ENCODE data around the gene PRRC2B.
"Not testable (repeated sequence)": the region's sequence is repeated elsewhere in the genome, so short reads cannot be mapped to it uniquely, and the experiment has no call there.

Gene PRRC2B

GRCh38 chr9:131511416-131511815 lies 117.5 kb downstream of the PRRC2B start:
- no peak overlapping the region for H3K4me3 ChIP-seq (ENCODE audit: control insufficient read depth, low read depth, low read length)
- TF ChIP-seq CTCF (conservative IDR thresholded peaks at IDR 0.05; ENCODE audit: control insufficient read depth, insufficient read depth, low read depth, low read length), result no peak
- DNase-seq (ENCODE audit: low read depth), result no peak

DNA sequence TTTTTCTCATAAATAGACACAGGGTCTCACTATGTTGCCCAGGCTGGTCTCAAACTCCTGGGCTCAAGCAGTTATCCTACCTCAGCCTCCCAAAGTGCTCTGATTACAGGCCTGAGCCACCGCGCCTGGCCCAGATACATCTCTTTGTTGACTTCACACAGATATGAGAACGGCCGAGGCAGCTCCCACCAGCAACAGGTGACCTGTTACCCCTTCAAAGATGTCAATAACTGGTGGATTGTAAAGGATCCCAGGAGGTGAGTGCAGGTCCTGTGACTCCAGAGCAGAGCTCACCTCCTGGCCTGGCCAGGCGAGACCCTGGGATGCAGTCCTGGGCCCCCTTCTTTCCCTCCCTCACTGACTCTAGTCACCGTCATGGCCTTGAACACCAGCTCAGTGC lies 118.0 kb downstream of the PRRC2B start:
- no peak for TF ChIP-seq CTCF (conservative IDR thresholded peaks at IDR 0.05; ENCODE audit: control insufficient read depth, insufficient read depth, low read depth, low read length)
- no peak for DNase-seq (ENCODE audit: low read depth)
- no peak overlapping the region for H3K4me3 ChIP-seq (ENCODE audit: control insufficient read depth, low read depth, low read length)

DNA sequence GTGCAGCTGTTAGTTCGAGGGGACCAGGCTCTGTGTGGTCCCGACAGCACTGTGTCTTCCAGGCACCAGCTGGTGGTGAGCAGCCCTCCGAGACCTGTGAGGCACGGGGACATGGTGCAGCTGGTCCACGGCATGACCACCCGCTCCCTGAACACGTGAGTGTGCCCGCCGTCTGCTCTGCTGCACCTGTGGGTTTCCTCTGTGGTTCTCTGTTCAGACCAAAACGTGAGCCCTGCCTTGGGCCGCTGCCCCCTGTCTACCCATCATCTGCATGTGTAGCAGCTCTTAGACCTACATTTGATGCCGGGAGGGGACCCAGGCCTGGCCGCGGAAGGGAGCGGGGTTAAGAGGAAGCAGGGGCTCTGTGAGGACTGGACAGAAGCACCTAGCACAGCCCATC lies 119.3 kb downstream of the PRRC2B start:
- H3K4me3 ChIP-seq (ENCODE audit: control insufficient read depth, low read depth, low read length), result no peak overlapping the region
- no peak for DNase-seq (ENCODE audit: low read depth)
- no peak for TF ChIP-seq CTCF (conservative IDR thresholded peaks at IDR 0.05; ENCODE audit: control insufficient read depth, insufficient read depth, low read depth, low read length)

DNA sequence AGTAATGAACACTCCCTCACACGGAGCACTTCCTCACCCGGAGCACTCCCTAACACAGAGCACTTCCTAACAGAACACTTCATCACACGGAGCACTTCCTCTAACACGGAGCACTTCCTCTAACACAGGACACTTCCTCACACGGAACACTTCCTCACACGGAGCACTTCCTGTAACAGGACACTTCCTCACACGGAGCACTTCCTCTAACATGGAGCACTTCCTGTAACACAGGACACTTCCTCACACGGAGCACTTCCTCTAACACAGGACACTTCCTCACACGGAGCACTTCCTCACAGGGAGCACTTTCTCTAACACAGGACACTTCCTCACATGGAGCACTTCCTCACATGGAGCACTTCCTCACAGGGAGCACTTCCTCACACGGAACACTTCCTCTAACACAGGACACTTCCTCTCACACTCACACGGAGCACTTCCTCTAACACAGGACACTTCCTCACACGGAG lies 121.7 kb downstream of the PRRC2B start:
- not testable (repeated sequence) for DNase-seq (ENCODE audit: low read depth); H3K4me3 ChIP-seq (ENCODE audit: control insufficient read depth, low read depth, low read length)

- no peak for DNase-seq (ENCODE audit: low read depth)
- TF ChIP-seq CTCF (conservative IDR thresholded peaks at IDR 0.05; ENCODE audit: control insufficient read depth, insufficient read depth, low read depth, low read length), result no peak
- H3K4me3 ChIP-seq (ENCODE audit: control insufficient read depth, low read depth, low read length), result no peak overlapping the region
Observed at GRCh38 chr9:131516100-131516499, 122.2 kb downstream of the PRRC2B start.

DNA sequence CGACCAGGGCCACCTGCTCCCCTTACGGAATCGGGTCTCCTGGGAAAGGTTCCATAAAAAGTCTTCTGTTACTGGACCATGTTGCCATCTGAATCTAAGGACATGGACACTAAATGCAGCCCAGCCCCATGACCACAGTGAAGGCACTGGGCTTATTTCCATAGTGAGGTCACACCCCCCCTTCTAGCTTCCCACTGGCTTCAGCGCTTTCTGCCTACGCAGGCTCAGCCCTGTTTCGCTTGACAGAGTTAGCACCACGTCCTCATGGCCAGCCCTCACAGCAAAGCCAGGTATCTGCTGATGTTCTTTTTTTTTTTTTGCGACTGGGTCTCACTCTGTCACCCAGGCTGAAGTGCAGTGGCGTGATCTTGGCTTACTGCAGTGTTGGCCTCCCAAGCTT lies 123.0 kb downstream of the PRRC2B start:
- DNase-seq (ENCODE audit: low read depth), result no peak
- H3K4me3 ChIP-seq (ENCODE audit: control insufficient read depth, low read depth, low read length), result no peak overlapping the region
- no peak for TF ChIP-seq CTCF (conservative IDR thresholded peaks at IDR 0.05; ENCODE audit: control insufficient read depth, insufficient read depth, low read depth, low read length)

- DNase-seq (ENCODE audit: low read depth), result no peak
- no peak for TF ChIP-seq CTCF (conservative IDR thresholded peaks at IDR 0.05; ENCODE audit: control insufficient read depth, insufficient read depth, low read depth, low read length)
- no peak overlapping the region for H3K4me3 ChIP-seq (ENCODE audit: control insufficient read depth, low read depth, low read length)
Observed at GRCh38 chr9:131517761-131518190, 123.9 kb downstream of the PRRC2B start.
